WTC11 (cell line): Measurements from ENCODE around the gene HRH4.

Experiments used
- ARID4B ChIP-seq: sonication (generic); formaldehyde crosslinking; IDR thresholded peaks from 2 replicates; pipeline ENCODE4 v1.8.0; 2023; ENCODE audit warnings: missing genetic modification reagents, mild to moderate bottlenecking, borderline replicate concordance
- CTCF ChIP-seq: fragments of 200-600 bp; IDR thresholded peaks from 2 replicates; pipeline ENCODE4 v1.8.0; 2022; ENCODE audit warnings: antibody characterized with exemption
- E2F1 ChIP-seq: sonication (generic); formaldehyde crosslinking; IDR thresholded peaks from 2 replicates; pipeline ENCODE4 v1.8.0; 2022; ENCODE audit warnings: mild to moderate bottlenecking, missing genetic modification reagents
- FOXJ3 ChIP-seq: sonication (generic); formaldehyde crosslinking; IDR thresholded peaks from 2 replicates; pipeline ENCODE4 v1.9.0; 2021; ENCODE audit warnings: missing genetic modification reagents, mild to moderate bottlenecking, borderline replicate concordance
- IRF1 ChIP-seq: sonication (generic); formaldehyde crosslinking; IDR thresholded peaks from 2 replicates; pipeline ENCODE4 v1.8.0; 2023; ENCODE audit warnings: missing genetic modification reagents
- NFYB ChIP-seq: sonication (generic); formaldehyde crosslinking; conservative IDR thresholded peaks from 2 replicates; pipeline ENCODE4 v1.8.0; 2022; ENCODE audit warnings: low read depth, missing genetic modification reagents
- NR2C2 ChIP-seq: sonication (generic); formaldehyde crosslinking; IDR thresholded peaks from 2 replicates; pipeline ENCODE4 v1.8.0; 2022; ENCODE audit warnings: mild to moderate bottlenecking, missing genetic modification reagents
- NR3C1 ChIP-seq: sonication (generic); formaldehyde crosslinking; conservative IDR thresholded peaks from 2 replicates; pipeline ENCODE4 v1.8.1; 2023; ENCODE audit warnings: low read depth, mild to moderate bottlenecking, missing genetic modification reagents
- PRDM15 ChIP-seq: sonication (generic); formaldehyde crosslinking; IDR thresholded peaks from 2 replicates; pipeline ENCODE4 v1.8.0; 2022; ENCODE audit warnings: missing genetic modification reagents
- SP1 ChIP-seq: sonication (generic); formaldehyde crosslinking; conservative IDR thresholded peaks from 2 replicates; pipeline ENCODE4 v1.8.1; 2022; ENCODE audit warnings: missing genetic modification reagents
- TCF7 ChIP-seq: sonication (generic); formaldehyde crosslinking; IDR thresholded peaks from 2 replicates; pipeline ENCODE4 v1.8.0; 2022; ENCODE audit warnings: mild to moderate bottlenecking, low read depth, missing genetic modification reagents, moderate library complexity
- USF1 ChIP-seq: sonication (generic); formaldehyde crosslinking; IDR thresholded peaks from 2 replicates; pipeline ENCODE4 v1.8.0; 2022; ENCODE audit warnings: mild to moderate bottlenecking, missing genetic modification reagents
- ZNF138 ChIP-seq: sonication (generic); formaldehyde crosslinking; conservative IDR thresholded peaks from 2 replicates; pipeline ENCODE4 v1.8.1; 2022; ENCODE audit warnings: mild to moderate bottlenecking, moderate library complexity, missing genetic modification reagents

GRCh38 chr18:24516261-24516660, 55.8 kb downstream of the HRH4 start:
- TF ChIP-seq CTCF, result no peak
- no peak for TF ChIP-seq ZNF138
- no peak for TF ChIP-seq NR2C2 (CRISPR knock-in tag)
- no peak for TF ChIP-seq USF1
- TF ChIP-seq TCF7 (CRISPR knock-in tag), result no peak
- TF ChIP-seq PRDM15 (CRISPR knock-in tag), result no peak
- TF ChIP-seq ARID4B (CRISPR knock-in tag), result no peak
- TF ChIP-seq IRF1 (CRISPR knock-in tag), result no peak
- no peak for TF ChIP-seq NR3C1 (CRISPR knock-in tag)
- TF ChIP-seq FOXJ3 (CRISPR knock-in tag), result no peak
- TF ChIP-seq NFYB, result no peak
- no peak for TF ChIP-seq E2F1 (CRISPR knock-in tag)
- no peak for TF ChIP-seq SP1 (CRISPR knock-in tag)
